T1000 (cell line): ENCODE data around the gene PAPOLG.
"Not testable (repeated sequence)": the region's sequence is repeated elsewhere in the genome, so short reads cannot be mapped to it uniquely, and the experiment has no call there.

ENCODE experiments used
- DNase-seq: peaks from one replicate; lab custom pipeline; 2025; ENCODE audit warnings: mixed read lengths; lab: John Stamatoyannopoulos, UW

The PAPOLG gene

DNA sequence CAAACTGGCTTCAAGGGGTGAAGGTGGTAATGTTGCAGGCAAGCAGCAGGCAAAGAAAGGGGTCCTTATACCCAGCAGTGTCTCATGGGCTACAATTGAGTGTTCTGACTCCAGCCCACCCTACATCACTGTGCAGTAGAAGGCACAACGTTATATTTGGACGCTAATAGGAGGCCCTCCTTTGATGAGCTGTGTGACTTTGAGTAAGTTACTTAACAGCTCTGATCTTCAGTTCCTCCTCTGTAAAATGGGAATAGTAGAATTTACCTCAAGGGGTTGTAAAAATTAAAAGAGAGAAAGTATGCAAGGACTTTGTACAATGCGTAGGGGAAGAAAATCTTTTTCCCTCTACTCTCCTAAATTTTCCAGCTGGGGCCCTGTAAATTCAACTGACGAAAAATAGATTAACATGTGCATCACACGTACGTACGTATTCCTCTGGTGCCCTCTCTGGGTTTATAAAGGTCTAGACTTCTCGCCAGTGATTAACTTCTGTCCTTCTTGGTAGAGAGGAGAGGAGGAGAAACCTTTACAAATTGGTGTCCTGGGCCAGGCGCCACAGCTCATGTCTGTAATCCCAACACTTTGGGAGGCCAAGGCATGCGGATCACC lies 67.7 kb downstream of the PAPOLG start:
- DNase-seq, result no peak

DNA sequence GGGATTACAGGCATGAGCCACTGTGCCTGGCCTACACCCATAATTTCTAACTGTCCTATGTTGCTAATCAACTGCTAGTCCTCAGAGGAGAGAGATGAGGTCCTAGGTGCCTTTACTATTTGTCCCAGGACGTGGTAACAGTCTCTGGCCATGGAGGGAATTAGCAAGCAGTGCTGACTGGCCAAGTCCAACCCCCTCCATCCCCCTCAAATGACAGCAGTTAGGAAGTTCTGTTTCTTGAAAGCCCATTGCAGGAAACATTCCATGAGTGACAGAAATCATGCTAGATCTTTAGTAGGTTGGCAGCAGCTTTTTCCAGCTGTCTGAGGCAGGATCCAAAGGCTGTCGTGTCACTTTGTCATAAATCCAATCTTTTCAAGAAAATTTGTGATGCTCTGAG lies 69.6 kb downstream of the PAPOLG start:
- no peak for DNase-seq

DNA sequence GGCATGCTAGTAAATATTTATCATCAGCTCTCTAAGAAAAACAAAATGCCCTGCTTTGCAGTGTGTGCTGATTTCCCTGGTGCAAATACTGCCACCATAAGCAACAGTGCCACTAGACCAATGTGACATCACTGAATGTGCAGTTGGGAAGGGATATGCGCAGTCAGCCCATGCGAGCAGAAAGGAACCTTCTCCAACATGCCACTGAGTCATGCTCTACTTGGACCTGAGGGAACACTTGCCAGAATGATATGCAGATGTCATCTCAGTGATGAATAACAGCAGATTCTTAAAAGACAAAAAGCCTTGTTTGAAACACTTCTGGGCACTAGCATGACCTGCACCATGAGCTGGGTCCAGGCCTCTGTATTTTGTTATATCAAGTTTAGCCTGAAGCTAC lies 70.0 kb downstream of the PAPOLG start:
- DNase-seq, result no peak

DNA sequence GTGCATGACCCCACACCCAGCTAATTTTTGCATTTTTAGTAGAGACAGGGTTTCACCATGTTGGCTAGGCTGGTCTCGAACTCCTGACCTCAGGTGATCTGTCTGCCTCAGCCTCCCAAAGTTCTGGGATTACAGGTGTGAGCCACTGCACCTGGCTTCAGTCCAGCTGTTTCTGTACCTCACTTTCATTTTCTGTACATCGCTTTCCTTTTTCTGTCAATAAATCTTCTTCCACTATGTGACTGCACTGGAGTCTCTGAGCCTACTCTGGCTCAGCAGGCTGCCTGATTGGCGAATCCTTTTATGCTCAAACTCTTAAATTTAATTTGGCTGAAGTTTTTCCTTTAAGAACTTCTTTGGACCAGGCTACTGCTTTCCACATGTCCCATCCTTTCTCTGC lies 70.8 kb downstream of the PAPOLG start:
- not testable (repeated sequence) for DNase-seq

DNA sequence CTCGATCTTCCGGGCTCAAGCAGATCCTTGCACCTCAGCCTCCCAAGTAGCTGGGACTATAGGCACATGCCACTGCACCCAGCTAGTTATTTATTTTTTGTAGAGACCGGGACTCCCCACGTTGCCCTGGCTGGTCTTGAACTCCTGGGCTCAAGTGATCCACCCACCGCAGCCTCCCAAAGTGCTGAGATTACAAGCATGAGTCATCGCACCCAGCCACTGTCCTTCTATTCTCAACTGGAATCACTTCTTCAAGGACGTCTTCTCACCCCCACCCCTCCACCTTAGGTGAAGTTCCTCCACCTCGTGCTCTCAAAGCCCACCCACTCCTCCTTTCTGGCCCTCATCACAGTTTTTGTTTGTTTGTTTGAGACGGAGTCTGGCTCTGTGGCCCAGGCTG lies 71.3 kb downstream of the PAPOLG start:
- DNase-seq, result no peak

DNA sequence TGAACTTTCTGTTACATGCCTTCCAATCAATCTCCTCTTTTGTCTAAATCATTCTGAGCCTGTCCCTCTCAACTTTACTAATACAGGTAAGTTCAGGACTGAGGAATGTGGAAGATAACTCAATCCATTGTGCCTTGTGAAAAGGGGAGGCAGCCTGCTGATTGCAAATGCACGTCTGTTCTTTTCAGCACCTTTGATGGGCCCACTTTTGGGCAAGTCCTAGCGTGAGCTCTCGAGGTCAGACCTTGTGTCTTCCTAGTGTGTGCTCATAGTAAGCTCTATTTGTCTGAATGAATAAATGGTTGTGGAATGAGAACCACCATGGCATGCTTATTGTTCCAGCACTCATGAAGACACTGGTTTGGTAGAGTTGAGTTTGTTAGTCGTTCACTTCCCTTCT lies 74.9 kb downstream of the PAPOLG start:
- no peak for DNase-seq

DNA sequence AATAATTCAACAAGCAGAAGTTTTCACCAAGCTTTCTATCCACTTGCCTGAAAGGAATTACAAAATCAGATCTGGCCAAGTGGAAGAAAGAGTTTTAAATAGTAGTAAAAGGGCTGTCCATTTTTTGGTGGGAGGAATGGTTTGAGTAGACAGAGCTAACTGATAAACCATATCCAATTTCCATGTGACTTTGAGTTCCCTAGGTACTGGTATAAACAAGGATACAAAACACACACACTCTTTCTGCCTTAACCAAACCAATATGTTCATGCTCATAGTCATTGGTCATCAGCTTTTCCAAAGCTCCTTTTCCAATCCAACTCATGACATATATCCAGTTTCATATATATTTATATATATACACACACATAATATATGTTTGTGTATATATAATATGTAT lies 75.9 kb downstream of the PAPOLG start:
- no peak for DNase-seq

DNA sequence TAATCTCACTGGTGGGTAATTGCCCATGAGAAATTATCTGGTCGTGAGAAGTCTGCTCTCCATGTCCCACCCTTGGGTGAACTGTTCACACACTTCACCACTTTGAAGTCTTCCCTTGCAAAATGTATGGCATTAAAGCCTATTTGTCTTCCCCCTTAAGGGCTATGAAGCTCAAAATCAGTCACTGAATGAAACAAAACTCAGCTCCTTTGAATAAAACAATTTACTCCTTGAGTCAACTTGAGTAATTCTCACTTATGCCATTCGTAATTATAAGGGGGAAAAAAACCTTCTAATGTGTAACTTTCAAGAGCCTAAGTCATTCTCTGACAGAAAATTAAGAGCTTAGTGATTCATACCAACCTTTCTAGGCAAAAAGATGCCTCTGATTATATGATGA lies 76.6 kb downstream of the PAPOLG start:
- no peak for DNase-seq

DNA sequence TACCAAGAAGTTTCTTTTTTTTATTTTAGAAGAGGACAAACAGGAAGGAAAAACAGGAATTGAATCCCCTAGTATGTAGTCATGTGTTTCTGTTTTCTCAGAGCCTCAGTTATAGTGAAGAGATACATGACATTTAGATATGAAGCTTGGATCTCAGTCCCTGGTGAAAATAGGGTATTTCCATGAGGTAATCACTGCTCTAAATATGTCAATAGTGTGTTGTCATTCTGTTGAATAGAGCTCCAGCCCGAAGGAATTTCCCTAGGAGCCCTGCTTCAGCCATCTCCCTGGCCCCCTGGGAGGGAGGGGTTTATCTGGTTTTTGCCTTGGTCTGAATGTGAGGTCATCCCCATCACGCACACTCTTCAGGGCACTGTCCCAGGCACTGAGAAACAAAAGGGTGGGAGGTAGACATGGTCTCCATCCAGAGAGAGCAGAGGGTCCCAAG lies 78.2 kb downstream of the PAPOLG start:
- DNase-seq, result no peak

DNA sequence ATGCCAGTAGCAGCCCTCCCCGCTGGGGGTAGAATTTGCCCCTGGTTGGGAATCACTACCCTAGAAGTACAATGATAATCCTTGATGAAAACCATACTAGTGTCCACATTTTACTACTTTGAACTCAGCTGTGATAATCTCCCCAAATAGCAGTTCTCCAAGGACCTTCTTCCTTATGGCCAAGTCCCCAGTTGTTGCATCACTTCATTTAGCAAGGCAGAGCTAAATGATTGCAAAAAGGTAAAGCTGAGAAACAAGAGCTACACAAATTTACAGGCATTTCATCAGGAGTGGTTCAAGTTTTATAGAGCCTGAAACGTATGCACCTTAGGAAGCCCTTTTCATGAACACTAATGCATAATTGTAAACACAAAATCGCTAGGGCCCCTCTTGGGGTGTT lies 80.4 kb downstream of the PAPOLG start:
- no peak for DNase-seq

DNA sequence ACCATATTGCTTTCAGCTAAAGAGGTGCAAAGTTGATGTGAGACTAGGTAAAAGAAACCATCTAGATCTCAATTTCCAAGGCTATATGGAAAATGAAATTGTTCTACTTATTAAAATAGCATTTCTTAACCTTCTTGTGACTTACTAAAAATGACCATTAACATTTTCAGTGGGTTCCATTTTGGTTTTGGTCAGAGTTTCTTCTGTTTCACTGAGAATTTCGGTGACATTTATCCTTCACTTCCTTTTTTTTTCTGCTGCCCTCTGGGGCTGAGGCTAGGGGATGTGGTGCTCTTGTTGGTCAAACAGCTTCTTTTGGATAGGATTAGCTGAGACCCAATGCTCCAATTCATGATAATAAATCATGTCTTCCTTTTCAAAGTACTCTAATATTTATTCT lies 81.1 kb downstream of the PAPOLG start:
- no peak for DNase-seq

DNA sequence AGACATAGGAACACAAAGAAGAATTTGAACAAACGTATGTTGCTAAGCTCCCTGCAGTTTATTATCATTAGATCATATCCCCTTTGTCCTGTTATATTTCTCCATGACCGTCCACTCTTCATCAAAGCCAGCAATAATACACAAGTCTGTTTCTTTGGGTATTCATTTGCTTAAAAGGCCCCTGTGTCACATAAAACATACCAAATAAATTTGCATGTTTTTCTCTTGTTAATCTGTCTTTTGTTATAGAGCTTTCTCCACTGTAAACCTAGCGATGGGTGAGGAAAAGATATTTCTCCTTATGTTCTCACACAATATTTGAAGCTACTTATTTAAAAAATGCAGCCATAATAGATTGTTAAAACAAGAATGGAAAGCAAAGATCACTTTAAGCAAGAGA lies 82.4 kb downstream of the PAPOLG start:
- DNase-seq, result no peak

DNA sequence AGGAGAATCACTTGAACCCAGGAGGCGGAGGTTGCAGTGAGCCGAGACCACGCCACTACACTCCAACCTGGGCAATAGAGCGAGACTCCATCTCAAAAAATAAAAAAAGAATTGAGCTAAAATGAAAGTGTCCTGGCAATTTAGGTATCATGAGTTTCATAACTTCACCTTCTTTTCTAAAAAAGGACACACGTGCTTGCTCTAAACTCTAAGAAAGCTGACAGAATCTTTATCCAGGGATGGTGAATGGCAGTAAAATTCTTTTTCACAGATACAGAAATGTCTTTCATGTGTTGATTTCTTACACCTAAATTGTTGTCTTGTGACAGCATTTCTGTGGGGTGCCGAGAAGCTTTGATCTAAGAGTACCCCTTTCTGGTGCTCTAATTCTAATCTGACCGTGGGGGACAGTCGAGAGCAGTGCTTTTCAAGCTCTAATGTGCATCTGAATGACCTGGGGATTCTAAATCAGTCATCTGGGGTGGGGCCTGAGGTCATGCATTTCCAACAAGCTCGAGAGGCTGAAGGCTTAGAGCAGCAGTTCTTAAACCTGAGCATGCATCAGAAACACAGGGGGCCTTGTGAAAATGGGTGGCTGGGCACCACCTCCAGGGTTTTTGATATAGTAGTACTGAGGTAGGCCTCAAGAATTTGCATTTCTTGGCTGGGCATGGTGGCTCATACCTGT lies 83.2 kb downstream of the PAPOLG start:
- DNase-seq, result no peak

DNA sequence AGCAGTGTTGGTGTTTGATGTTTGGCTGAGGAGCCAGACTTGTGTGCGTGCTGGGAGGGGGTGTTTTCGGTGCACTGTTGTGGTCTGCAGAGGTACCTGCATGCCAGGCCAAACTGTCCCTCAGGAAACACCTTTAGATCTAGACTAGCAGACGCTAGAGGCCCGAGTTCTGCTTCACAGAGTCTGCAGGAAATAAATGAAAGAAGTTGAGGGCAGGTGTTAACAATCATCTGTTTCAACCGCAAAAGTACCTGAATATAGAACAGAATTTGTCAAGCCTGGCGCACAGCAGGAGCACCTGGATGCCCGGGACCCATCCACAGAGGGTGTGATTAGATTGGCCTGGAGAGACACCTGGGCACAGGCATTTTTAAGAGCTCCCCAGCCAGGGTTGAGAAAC lies 84.8 kb downstream of the PAPOLG start:
- no peak for DNase-seq

DNA sequence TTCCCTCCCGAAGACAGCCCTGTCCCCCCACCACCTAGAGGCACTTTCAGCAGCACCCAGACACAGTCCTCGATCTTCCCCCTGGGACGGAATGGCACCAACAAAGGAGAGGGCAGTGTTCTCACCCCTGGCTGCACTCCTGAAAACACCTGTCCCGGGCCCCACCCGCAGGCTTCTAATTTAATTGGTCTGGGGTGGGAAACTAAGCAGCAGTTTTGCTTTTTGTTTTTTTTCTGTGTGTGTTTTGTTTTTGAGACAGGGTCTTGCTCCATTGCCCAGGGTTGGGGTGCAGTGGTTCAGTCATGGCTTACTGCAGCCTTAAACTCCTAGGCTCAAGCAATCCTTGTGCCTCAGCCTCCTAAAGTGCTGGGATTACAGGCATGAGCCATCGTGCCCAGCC lies 86.9 kb downstream of the PAPOLG start:
- DNase-seq, result no peak

DNA sequence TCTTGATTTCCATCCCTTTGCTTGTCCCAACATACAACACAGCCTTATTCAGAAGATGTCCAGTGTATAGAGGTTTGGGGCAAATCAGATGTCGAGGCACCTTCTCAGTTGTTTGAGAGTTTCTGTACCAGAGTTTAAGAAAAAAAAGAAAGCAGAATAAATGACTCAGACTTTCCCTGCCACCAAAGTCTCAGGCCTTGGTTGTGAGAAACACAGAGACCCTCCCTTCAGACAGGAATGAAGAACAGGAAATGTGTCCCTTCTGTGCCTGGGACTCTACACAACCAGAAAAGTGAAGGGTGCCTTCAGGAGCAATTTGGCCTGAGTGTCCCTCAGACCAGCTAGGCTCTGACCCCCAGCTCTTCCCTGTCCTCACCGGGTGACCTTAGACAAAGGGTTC lies 88.0 kb downstream of the PAPOLG start:
- no peak for DNase-seq

DNA sequence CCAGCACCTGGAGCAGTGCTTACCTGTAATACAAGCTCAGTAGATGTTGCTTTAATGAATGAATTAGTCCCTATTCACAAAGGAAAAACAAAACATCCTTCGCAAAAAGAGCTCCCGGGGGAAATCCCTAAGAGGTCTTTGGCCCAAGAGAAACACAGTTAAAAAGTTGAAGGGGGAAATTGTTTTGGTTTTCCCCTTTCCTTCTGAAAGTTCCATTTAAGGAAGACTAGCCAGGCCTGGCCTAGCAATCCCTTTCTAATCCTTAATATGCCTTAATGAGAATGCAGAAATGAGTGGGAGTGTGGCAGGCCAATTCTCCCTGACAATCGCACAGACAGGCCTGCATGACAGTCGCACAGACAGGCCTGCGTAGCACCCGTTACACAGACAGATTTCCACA lies 91.8 kb downstream of the PAPOLG start:
- DNase-seq, result no peak
